Adrenal gland (tissue), 12 donors: Measurements from ENCODE around the gene MAP4. TPM values are rescaled to one million over a fixed set of nuclear protein-coding genes. Genes with fewer than 3 reads are reported as not detected.
A peak's percentile ranks its signal among the peaks of the same experiment; 100 is the strongest.
"Not testable (repeated sequence)": the region's sequence is repeated elsewhere in the genome, so short reads cannot be mapped to it uniquely, and the experiment has no call there.

Source experiments
- DNase-seq, 7 donors: peaks; one replicate each; pipeline ENCODE4 v3.0.0-alpha.2; 2019 to 2020
- H3K27ac ChIP-seq, 5 donors: fragments of 200-600 bp; sonication (generic) in 4 of 5; 1 replicate in 3 of 5; 2 replicates in 2 of 5; pipeline versions ENCODE4 v1.5.1 to v1.8.0; 2016 to 2020; ENCODE audit warnings: mild to moderate bottlenecking in 1 of 5
- H3K27me3 ChIP-seq: fragments of 200-600 bp; 2 replicates; pipeline ENCODE4 v1.8.0; 2021
- H3K36me3 ChIP-seq, 2 donors: fragments of 200-600 bp; replicated peaks in 1 of 2; 1 replicate in 1 of 2; 2 replicates in 1 of 2; pipeline versions ENCODE4 v1.5.1 to v1.8.0; 2018 to 2022
- H3K4me1 ChIP-seq, 2 donors: fragments of 200-600 bp; replicated peaks in 1 of 2; 1 replicate in 1 of 2; 2 replicates in 1 of 2; pipeline versions ENCODE4 v1.5.1 to v1.8.0; 2018 to 2021
- H3K4me3 ChIP-seq, 4 donors: fragments of 200-600 bp; sonication (generic) in 3 of 4; one replicate each; pipeline ENCODE4 v1.5.1; 2016 to 2018
- H3K9me3 ChIP-seq, 3 donors: fragments of 200-600 bp; sonication (generic) in 1 of 3; replicated peaks in 1 of 3; 1 replicate in 2 of 3; 2 replicates in 1 of 3; pipeline versions ENCODE4 v1.5.1 to v1.8.0; 2016 to 2021
- CTCF ChIP-seq, 6 experiments: fragments of 450-650 bp in 4 of 6; fragments of 200-600 bp in 2 of 6; sonication (generic) in 1 of 6; IDR thresholded peaks; 1 replicate in 5 of 6; 2 replicates in 1 of 6; pipeline versions ENCODE4 v1.5.1 to v1.8.0; 2016 to 2021; ENCODE audit warnings: antibody characterized with exemption in 6 of 6, mild to moderate bottlenecking in 2 of 6, moderate library complexity in 1 of 6
- POLR2A ChIP-seq, 2 donors: fragments of 450-650 bp; IDR thresholded peaks; one replicate each; pipeline ENCODE4 v1.6.1; 2017; ENCODE audit warnings: antibody characterized with exemption in 2 of 2, mild to moderate bottlenecking in 2 of 2, moderate library complexity in 1 of 2
- WGBS, 4 donors: extraction: QIAGEN DNeasy Blood & Tissue Kit in 2 of 4; methylation state at CpG; one replicate each; pipeline versions ENCODE4 v1.1.5 to v1.1.7; 2013 to 2017; 5-methylcytosine and 5-hydroxymethylcytosine counted together
- intact Hi-C, 2 donors: fragments of 100-400 bp; cut with DNase I; formaldehyde crosslinking; loops; one replicate each; pipeline versions ENCODE4 v1.14.1 to v1.15.0; 2022 to 2023
- polyA plus RNA-seq, 3 donors: library from polyadenylated mRNA; stranded (reverse); fragments of 200-250 nt in 2 of 3; fragments of 350-450 nt in 1 of 3; fragmentation: Illumina TruSeq in 1 of 3; extraction: RNeasy Lipid Tissue Mini Kit (QIAGEN cat#74804) in 1 of 3; gene quantifications; one replicate each; pipeline ENCODE4 v1.2.3, GENCODE V29; 2013 to 2014
- total RNA-seq, 9 donors: library from RNA; depleted of rRNA in 4 of 9; stranded (reverse); fragments of >200 nt in 4 of 9; fragments of 120-200 nt in 1 of 9; fragmentation: NEBNext Ultra II Directional in 1 of 9; extraction: Animal tissue kit (Norgen Biotek cat#: 25700) in 1 of 9; gene quantifications; one replicate each; pipeline versions ENCODE4 v1.1.0 to v1.2.4, GENCODE V29; 2013 to 2023
- donor health status: healthy with polysubstance abuse.
- donor health status: Bipolar disorder and iron deficiency.
- donor health status: DM: yes; HTN: yes; CAD: no.
- donor health status: DM: no; HTN: no; CAD: no.
- donor health status: DM: no; HTN: no; CAD: no.
- donor health status: DM: yes; HTN: yes; CAD: no.

MAP4 gene
- total and polyA plus RNA-seq, 12 donors, result 34.3 to 152 (median 75.7) TPM

GRCh38 chr3:48013288-48013980, 2.8 kb downstream of the MAP4 start:
- peaks cover 19 to 48% of the 10 kb centered on the region in 2 donors for H3K4me1 ChIP-seq
- H3K27ac ChIP-seq, result peak overlapping the region; percentile 10 to 71 (median 36)
- intact Hi-C loops, result no loop called here
- peak in 6 of 7 donors; percentile 57 to 78 (median 66) for DNase-seq
- no peaks in the 10 kb centered on the region for H3K9me3 ChIP-seq
- H3K36me3 ChIP-seq, result no peaks in the 10 kb centered on the region
- TF ChIP-seq POLR2A (IDR thresholded peaks at IDR 0.05) (peak in 1 of 2 donors; percentile 65), CTCF (IDR thresholded peaks at IDR 0.05) (no peak)
- no peaks in the 10 kb centered on the region for H3K27me3 ChIP-seq
- H3K4me3 ChIP-seq, result no peak overlapping the region

- no peak for DNase-seq
- peaks cover 19 to 48% of the 10 kb centered on the region in 2 donors for H3K4me1 ChIP-seq
- intact Hi-C loops, result no loop called here
These were observed 3.6 kb downstream of the MAP4 start for GRCh38 chr3:48012659-48013058.

GRCh38 chr3:48008066-48008465, 8.2 kb downstream of the MAP4 start:
- H3K4me3 ChIP-seq, H3K27me3 ChIP-seq, H3K4me1 ChIP-seq, H3K36me3 ChIP-seq, DNase-seq, H3K27ac ChIP-seq, intact Hi-C loops, H3K9me3 ChIP-seq: not testable (repeated sequence)
- 82 to 97% (median 90%) methylated on average over 6 of the region's 6 CpGs for WGBS, 4 donors

More at GRCh38 chr3:48012659-48013058, 3.6 kb downstream of the MAP4 start:
- Histone ChIP-seq H3K27ac (peak overlapping the region in 1 of 5 donors; percentile 61), H3K36me3 (no peaks in the 10 kb centered on the region), H3K27me3 (no peaks in the 10 kb centered on the region), H3K9me3 (no peaks in the 10 kb centered on the region), H3K4me3 (no peak overlapping the region)
- TF ChIP-seq POLR2A (IDR thresholded peaks at IDR 0.05), result no peak
- no peak for TF ChIP-seq CTCF (IDR thresholded peaks at IDR 0.05)
- WGBS, 4 donors, result 86 to 93% (median 92%) methylated on average over 2 of the region's 2 CpGs

- WGBS, 4 donors, result 94 to 100% (median 96%) methylated on average over 4 to 6 of the region's 6 CpGs
- intact Hi-C loops, H3K27me3 ChIP-seq, H3K4me3 ChIP-seq, H3K36me3 ChIP-seq, H3K27ac ChIP-seq, DNase-seq, H3K9me3 ChIP-seq, H3K4me1 ChIP-seq: not testable (repeated sequence)
These were observed 8.9 kb downstream of the MAP4 start for GRCh38 chr3:48007361-48007760.

GRCh38 chr3:48006794-48007193, 9.4 kb downstream of the MAP4 start:
- H3K9me3 ChIP-seq, H3K4me3 ChIP-seq, H3K36me3 ChIP-seq, intact Hi-C loops, H3K4me1 ChIP-seq, H3K27me3 ChIP-seq, DNase-seq, H3K27ac ChIP-seq: not testable (repeated sequence)
- 94 to 99% (median 97%) methylated on average over 4 of the region's 4 CpGs for WGBS, 4 donors

GRCh38 chr3:48004694-48005093, 11.5 kb downstream of the MAP4 start:
- no peak for DNase-seq
- Histone ChIP-seq H3K27ac (no peak overlapping the region), H3K4me1 (no peaks in the 10 kb centered on the region), H3K9me3 (no peaks in the 10 kb centered on the region), H3K4me3 (no peak overlapping the region), H3K36me3 (no peaks in the 10 kb centered on the region), H3K27me3 (no peaks in the 10 kb centered on the region)
- intact Hi-C loops, result no loop called here
- TF ChIP-seq POLR2A (IDR thresholded peaks at IDR 0.05), result no peak
- TF ChIP-seq CTCF (IDR thresholded peaks at IDR 0.05), result no peak
- WGBS, 4 donors, result 89 to 98% (median 94%) methylated on average over 5 of the region's 5 CpGs
